HG02642 (cell line): ENCODE results near the gene ADAMTSL2.

ENCODE experiments used
- ATAC-seq: cut with Tn5 transposase; IDR thresholded peaks from one replicate; pipeline ENCODE4 v1.9.1; 2021; ENCODE audit warnings: mild to moderate bottlenecking; ENCODE audit not compliant: unreplicated experiment, poor library complexity

Gene ADAMTSL2

DNA sequence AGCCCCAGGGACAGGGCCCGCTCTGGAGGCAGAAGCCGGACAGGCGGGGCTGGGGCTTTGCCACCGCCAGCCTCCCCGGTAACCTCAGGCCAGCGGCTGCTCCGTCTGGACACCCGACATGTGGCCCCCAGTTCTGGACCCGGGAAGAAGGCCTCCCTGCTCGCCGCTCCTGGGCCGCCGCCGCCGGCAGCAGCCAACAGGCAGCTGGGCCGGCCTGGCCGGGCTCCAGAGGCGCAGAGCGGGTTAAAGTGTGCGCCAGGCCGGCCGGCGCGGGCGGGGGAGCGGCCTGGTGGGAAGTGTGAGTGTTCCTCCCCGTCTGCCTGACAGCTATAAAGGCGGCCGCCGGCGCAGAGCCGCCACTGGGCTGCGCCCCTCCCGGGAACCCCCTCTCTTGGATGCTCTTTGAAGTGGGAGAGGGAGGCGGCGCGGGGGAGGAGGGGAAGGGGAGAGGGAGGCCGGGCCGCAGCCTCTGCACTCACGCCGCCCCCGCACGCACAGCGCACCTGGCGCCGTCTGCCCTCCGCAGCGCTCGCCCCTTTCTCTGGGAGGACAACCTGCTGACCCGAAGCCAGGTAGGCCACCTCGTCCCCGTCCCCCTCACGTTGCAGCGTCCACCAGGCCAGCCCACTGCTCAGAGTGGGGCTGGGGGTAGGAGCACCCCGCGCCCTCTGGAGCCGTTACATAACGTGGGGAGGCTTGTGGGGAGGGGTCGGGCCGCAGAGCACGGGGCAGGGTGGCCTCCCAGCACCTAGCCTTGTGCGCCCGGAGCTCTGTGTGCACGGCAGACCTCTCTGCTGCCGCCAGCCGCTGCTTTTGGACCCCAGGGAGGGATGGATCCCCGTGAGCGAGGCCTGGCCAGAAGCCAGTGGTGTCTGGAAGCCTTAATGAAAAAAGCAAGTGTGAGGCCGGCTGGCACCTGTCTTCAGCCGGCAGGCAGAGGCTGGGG lies at the start of gene ADAMTSL2:
Gene ADAMTSL2, plus strand, starts transcription at position 359 of the 946 bp plus-strand sequence. CDS start 2,009 bp downstream, outside the sequence.
- ATAC-seq = no peak

DNA sequence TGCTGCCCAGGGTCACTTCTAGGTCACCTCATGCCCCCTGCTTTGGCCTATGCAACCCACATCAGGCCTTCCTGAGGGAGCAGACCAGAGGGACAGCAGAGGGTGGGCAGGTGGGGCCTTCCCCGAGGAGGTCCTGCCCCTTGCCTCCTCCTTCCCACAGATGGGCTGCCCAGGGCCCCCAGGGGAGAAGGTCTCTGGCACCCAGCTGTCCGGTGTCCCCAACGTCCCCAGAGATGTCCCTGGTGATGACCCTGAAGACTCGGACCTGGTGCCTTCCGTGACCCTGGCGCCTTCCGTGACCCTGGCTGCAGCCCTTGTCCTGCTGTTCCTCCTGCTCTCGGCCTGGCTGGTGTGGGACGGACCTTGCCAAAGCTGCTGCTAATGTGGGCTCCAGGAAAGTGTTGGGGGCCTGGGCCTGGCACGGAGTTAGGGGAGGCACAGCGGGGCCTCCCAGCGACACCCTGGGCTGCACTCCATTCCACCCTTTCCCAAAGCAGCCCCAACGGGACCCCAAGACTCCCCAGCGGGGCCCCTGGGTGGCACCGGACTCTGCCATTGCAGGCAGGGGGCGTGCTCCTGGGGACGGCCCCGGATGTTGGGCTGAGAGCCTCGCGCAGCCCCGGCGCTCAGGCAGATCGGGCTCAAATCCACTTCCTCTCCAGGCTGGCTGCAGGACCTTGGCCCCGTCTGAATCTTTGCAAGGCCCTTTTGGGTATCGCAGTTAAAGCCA lies 48.8 kb upstream of the ADAMTSL2 start:
- no peak for ATAC-seq

DNA sequence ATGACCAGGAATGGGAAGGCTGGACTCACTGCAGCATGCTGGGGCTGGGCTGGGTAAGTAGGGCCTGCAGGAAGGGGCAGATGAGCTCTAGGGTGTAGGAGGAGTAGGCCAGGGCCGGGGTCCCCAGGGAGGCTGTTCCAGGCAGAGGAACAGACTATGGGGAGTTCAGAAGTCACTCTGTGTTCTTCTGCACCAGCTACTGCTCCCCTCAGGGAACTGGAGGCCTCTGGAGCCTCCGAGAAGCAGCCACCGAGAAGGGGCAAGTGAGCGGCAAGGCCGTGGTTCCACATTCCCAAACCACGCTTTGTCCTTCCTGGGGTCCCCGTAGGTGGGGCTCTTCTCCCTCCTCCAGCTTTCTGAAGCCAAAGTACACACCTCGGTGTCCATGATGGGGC lies 47.2 kb upstream of the ADAMTSL2 start:
- ATAC-seq = no peak

DNA sequence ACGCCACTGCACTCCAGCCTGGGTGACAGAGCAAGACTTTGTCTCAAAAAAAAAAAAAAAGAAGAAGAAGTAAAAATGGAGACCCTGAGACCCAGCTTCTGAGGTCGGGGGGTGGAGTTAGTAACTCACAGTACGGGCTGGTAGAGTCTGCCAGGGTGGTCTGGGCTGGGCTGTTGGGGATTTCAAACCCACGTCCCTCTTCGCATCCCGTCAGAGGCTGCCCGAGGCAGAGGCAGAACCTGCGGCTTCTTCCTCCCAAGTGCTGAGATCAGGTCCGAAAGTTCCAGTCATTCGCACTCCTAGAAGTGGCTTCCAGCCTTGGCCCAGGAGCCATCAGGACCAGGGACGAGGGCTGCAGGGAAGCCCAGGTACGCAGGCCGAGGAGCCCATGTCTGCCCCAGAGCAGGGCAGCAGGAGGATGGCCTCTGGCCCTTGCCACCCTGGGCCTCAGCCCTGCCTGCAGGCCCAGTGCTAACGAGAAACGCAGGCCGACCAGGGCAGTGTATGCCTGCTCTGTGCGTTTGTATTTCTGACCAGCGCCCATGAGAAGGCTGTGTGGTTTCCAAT lies 45.7 kb upstream of the ADAMTSL2 start:
- no peak for ATAC-seq

DNA sequence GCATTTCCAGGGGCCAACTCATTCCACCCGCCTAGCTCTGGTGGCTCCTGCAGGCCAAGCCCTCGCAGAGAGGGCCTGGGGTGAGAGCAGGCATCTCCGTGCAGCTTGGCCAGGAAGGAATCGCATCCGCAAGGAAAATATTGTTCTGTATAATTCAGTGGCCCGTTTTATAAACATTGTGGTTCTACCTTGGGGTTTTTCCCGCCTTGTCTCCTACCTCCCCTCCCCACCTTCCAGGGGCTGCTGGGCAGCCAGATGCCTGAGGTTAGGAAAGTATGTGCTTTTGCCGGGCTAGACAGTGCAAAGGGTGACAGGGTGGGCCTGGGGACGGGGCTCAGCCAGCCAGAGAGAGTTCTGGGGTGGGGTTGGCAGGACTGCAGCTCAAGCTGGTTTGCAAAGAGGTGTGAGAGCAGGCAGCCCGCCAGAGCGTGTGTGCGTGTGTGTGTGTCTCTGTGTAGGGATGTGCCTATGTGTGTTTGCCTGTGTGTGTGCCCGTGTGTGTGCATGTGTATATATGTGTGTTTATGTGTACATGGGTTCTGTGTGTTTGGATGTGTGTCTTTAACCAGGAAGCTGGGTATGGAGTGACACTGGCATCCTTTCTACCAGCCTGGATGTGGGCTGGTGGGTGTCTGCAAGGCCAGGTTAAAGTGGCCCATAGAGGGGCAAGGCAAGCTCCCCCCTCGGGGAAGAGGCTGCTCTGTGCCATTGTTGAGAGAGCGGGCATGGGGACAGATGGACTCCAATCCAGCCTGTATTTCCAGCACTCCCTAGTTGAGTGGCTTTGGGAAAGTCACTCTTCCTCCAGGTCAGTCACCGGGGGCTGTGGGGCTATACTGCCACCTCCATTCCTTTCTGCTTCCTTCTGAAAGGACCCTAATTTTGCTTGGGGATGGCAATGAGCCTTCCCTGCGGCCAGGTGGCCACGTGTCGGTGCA lies 45.0 kb upstream of the ADAMTSL2 start:
- no peak for ATAC-seq

DNA sequence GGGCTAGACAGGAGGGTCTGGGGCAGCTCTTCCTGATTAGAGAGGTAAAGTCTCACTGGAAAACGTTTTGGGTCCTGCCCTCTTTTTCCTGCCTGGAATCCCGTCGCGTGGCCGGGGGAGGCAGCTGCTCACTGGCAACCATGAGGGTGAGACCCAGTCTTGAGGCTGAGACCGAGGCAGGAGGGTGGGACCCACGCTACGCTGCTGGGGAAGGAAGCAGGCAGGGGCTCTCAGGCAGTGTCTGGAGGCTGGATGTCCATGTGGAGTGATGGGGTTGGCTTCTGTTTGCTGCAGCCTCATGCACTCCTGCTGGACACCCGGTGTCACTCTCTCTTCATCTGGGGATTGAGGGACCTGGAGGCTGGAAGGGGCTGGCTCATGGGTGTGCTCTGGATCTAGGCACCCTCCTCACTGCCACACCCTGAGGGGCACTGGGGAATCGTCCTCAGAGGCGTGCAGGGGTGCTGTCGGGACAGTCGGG lies 44.3 kb upstream of the ADAMTSL2 start:
- no peak for ATAC-seq

DNA sequence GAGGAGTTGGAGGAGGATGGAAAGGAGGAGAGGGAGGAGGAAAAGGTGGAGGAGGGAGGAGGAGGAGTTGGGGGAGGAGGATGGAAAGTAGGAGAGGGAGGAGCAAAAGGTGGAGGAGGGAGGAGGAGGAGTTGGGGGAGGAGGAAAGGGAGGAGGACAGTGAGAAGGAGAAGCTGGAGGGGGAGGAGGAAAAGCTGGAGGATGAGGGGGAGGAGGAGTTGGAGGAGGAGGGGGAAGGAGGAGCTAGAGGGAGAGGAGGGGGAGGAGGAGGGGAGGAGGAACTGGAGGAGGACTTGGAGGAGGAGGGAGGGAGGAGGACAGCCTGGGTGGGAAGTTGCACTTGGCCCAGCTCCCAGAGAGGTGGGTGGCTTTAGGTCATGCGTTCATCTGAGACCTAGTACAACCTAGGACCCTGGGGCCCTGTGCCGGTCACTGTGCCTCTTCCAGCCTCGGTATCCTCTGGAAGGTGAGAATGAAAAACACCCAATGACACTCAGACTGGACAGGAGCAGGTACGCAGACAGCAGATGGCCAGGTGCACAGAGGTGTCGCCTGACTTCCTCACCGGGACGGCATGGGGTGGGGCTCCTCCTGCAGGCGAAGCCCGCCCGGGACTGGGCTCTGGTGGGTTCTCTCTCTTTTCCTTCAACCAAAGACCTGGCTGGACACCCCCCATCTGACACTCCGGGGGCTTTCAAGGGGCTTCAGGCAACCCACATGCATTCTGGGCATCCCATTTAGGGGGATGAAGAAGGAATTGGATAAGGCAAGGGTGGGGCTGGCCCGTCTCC lies 43.4 kb upstream of the ADAMTSL2 start:
- ATAC-seq = no peak

DNA sequence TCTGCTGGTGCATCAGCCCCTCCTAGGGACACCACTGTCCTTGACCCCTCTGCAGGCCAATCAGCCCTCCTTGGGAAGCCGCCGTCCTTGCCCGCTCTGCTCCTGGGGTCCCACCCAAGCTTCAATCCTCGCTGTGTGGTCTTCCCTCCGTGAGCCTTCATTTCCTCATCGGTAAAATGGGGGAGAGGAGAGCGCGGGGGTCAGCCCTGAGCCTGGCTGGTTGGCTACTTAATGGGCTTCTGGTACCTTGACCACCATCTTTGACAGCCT lies 42.9 kb upstream of the ADAMTSL2 start:
- ATAC-seq = no peak

DNA sequence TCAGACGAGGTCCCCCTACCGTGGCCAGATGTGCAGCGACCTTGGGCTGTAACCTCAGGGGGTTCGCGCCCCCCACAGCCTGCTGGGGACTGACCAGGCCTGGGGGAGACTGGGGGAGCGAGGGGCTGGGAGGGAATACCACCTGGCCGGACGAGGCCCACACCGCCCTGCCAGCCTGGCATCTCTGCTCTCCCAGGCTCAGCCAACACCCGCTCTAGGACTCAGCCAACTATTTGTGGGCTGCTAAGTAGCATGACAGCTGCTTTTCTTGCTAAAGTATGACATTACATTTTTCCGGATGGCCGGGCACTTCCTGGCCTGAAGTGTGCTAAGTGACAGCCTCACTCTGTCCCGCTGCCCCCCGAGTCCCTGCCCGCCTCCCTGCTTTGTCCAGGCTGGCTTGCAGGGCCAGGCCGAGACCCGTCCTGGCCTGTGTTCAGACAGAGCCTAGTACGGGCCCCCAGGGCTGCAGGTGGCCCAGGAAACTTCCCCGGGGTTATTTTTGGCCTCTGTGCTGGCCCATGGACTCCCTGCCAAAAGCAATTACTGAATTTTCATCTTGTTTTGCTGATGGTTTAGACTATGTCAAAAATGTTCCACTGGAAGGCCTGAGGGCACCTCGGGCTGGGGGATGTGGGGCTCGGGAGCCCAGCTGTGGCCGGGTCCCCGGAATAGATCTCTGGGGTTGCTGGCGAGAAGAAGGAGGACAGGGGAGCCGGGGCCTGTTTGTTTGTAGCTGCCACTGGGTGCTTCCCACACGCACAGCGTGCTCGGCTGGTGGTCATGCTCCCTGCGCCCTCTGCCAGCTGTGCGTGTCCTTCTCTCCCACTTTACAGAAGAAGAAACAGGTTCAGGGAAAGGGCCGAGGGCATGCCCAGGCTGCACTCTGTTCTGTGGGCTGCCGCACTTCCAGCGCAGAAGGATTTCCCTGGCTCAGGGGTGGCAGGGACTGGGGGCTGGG lies 42.2 kb upstream of the ADAMTSL2 start:
- no peak for ATAC-seq

DNA sequence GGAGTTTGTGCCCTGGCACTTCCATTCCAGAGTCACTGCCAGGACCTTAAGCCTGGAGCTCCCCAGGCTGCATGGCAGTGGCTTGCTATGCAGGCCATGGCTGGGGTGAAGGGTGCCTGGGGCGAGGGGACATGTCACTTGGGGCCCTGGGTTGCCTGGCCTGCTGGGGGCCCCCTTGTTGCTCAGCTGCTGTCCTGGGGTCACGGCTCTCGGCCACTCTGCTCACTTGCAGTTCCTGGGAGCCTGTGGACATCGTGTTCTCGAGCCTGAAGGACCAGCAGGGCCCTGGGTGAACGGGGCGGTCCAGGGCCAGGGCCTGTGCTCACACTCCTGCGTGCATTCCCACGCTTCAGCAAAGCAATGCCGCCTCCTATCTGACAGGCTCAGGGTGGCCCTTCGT lies 41.1 kb upstream of the ADAMTSL2 start:
- ATAC-seq = no peak

DNA sequence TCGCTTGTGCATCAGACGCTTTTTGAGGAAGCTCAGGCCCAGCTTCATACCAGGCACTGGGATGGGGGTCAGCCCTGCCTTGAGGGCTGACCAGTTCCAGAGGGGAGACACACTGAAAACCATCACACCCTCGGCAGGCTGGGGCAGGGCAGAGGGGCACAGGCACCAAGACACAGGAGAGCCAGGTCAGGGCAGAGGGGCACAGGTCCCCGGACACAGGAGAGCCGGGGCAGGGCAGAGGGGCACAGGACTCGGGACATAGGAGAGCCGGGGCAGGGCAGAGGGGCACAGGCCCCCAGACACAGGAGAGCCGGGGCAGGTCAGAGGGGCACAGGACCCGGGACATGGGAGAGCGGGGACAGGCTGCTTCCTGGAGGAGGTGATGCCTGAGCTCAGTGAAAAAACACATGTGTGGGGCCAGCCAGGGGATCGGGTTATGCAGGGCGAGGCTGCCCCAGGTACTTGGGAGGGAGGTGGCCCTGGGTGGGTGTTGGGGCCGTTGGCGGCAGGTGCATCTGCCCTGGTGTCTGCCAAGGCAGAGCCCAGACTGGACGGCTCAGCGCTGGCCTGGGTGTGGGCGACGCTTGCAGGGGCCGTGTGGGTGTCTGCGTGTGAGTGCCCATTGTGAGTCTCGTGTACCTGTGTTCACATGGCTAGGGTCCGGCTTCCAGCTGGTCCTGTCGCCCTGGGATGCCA lies 40.5 kb upstream of the ADAMTSL2 start:
- ATAC-seq = no peak

DNA sequence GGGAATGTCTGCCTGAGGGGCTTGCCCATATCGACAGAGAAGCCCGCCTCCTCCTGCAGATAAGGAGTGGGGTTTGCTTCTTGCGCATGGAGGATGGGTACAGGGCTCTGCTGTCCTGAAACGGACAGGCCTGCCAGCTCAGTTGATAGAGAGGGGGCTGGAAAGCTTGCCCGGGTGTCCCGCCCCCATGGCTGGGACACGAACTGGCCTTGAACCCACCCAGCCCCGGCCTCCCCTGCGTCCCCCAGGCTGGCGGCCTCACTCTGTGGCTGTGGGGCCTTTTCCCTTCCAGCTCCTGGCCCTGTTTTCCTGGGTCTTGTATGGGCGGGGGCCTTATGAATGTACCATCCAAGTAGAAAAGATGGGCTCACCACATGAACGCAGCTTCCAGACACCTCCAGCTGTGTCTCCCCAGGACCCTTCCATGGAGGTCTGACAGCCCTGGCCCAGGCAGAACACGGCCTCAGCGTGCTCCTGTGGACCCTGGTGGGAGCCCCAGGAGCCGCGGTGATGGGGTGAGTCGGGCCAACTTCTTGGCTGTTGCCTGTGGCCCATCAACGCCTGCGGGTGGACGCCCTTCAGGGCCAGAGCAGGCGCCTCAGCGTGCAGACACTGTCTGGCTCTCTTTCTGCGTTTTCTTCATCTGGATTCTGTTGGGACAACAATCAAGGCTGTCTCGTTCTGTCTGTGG lies 39.7 kb upstream of the ADAMTSL2 start:
- ATAC-seq = no peak

DNA sequence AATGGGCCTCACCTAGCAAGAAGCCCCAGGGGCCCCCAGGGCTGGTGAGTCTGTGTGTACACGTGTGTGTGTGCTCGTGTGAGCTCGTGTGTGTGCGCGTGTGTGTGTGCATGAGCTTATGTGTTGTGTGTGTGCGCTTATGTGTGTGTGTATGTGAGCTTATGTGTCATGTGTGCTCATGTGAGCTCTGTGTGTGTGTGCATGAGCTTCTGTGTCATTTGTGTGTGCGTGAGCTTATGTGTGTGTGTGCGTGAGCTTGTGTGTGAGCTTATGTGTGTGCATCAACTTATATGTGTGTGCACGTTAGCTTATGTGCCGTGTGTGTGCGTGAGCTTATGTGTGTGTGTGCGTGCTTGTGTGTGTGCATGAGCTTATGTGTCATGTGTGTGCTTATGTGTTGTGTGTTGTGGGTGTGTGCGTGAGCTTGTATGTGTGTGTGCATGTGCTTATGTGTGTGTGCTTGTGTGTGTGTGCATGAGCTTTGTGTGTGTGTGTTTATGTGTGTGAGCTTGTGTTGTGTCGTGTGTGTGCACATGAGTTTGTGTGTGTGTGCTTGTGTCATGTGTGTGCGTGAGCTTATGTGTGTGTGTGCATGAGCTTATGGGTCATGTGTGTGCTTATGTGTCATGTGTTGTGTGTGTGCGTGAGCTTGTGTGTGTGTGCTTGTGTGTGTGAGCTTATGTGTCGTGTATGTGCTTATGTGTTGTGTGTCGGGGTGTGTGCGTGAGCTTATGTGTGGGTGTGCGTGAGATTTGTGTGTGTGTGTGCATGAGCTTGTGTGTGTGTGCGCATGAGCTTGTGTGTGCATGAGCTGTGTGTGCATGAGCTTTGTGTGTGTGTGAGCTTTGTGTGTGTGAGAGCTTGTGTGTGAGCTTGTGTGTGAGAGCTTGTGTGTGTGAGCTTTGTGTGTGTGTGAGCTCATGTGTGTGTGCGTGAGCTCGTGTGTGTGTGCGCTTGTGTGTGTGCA lies 38.9 kb upstream of the ADAMTSL2 start:
- no peak for ATAC-seq

DNA sequence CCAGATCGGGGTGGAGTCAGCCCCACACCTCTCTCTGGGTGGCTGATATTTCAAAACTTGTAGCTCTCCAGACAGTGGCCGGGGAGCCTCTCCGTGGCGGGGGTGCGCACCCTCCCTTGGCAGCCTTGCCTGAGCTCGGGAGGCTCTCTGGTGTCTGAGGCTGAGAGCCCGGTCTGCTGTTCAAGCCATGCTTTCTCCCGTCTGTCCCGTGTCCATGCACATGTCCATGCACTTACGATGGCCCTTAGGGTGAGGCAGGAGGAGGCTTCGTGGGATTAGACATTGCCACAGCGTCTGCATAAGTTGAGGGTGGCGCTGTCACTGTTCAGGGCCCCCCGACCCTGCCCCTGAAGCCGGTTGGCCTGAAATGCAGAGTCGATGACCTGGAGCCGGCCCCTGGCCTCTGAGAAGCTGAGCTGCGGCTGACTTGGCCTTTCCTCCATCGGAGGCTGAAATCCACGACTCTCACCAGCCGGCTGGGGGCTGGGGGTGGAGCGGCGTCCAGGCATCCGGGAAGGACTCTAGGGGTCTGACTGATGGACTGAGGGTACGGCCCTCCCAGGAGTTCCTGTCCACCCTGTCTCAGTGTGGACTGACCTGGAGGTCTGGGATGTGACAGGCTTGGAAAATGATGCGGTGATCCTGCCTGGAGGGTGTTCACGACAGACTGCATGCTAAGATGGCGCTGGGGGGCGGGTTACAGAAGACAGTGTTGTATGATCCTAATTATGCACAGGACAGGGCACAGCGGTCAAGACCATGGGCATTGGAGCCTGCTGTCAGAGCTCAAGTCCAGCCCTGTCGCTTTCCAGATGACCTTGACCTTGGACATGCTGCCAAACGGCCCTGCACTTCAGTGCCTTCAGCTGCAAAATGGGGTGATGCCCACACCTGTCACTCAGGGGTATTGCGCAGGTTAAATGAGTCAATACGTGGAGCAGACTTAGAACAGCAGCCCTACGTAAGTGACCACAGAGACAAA lies 37.4 kb upstream of the ADAMTSL2 start:
- ATAC-seq = no peak
